ENCODE measurements around the gene ADAMTS15.

GRCh38 chr11:130418210-130418609, 30.2 kb upstream of the ADAMTS15 start:
- TF ChIP-seq EP300 (IDR thresholded peaks at IDR 0.05): no peak
- no peak for TF ChIP-seq POLR2A (IDR thresholded peaks at IDR 0.05)
